Stimulated activated CD8-positive, alpha-beta memory T cell treated with anti-CD3 and anti-CD28 coated beads, Interleukin-7, amount 100 ng/mL, for 24 hours (primary cell): ENCODE measurements around the gene HRNR.

ENCODE experiments used
- DNase-seq: peaks from one replicate; pipeline ENCODE4 v3.0.0-alpha.2; 2020; ENCODE audit warnings: low read depth

HRNR gene

GRCh38 chr1:152188673-152189591 is 35.1 kb downstream of the HRNR start:
- DNase-seq: peak; percentile 64

- no peak for DNase-seq
Measured at GRCh38 chr1:152186556-152187285, 37.3 kb downstream of the HRNR start.

DNA sequence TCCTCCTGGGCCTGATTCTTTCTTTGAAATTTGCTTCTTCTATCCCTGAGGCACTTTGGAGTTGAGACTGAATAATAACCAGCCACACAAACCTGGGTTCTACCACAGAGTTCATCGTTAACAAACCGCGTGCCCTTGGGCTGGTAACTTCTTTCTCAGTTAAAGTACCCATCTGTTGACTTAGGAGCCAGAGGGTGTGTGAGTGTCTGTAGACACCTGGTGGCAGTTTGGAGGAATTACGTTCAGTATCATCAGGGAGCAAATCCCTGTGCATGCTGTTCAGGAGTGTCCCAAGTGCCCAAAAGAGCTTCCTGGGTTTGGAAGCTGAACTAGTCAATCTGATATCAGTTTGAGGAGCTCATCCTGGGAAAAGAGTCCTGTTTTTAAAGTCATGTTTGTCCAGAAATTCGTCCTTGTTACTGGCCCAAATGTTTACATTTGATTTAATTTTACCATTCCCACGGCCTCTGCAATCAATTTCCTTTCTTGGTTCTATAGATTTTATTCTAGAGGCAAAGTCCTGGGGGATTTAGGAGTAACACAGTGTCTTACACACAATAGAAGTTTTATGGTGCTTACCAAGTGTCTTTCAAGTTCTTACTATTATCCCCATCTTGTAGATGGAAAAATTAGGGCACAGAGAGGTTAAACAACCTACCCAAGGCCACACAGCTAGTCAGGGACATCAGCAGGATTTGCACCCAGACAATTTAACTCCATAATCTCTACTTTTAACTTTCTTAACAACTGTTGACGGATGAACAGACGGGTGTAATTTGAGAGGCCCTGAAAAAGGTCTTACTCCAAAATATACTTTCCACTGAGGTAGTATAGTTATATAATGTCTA is 38.2 kb downstream of the HRNR start:
- DNase-seq: no peak

DNA sequence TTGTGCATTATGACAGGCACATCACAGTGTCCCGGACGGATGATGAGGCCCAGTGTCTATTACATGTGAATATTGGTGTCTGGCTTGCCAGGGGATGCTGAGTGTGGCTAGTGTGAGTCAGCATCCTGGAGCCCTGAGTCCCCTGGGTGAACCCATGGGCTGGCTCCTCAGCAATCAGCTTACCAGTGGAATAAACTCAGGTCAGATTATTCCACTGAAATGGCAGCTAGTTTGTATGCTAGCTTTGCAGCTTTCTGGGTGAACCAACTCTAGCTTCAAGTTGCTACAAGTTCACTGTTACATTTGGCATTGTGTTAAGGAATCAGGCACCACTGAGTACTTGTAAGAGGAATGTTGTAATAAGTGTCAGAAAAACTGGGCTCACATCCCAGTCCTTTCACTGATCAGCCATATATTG is 41.0 kb downstream of the HRNR start:
- no peak for DNase-seq

- DNase-seq: no peak
Measured at GRCh38 chr1:152182431-152182830, 41.6 kb downstream of the HRNR start.

DNA sequence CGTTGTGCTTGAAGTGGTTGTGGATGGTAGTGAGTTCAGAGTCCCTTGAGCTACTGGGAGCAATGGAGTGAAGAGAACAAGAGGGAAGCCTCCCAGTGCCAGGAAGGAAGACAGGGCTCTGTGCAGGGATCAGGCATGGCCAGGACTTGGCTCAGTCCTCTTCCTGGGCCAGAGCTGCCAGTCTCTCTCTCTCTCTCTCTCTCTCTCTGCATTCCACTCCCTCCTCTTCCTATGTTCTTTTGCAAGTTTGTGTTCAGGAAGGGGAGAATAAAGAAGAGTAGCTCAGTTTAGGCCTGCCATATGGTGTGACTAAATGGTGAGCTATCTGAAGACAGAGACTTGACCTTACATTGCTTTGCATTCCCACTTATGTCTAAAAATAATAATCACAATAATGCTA is 44.4 kb downstream of the HRNR start:
- DNase-seq: no peak

GRCh38 chr1:152170287-152170905 is 53.6 kb downstream of the HRNR start:
- no peak for DNase-seq

DNA sequence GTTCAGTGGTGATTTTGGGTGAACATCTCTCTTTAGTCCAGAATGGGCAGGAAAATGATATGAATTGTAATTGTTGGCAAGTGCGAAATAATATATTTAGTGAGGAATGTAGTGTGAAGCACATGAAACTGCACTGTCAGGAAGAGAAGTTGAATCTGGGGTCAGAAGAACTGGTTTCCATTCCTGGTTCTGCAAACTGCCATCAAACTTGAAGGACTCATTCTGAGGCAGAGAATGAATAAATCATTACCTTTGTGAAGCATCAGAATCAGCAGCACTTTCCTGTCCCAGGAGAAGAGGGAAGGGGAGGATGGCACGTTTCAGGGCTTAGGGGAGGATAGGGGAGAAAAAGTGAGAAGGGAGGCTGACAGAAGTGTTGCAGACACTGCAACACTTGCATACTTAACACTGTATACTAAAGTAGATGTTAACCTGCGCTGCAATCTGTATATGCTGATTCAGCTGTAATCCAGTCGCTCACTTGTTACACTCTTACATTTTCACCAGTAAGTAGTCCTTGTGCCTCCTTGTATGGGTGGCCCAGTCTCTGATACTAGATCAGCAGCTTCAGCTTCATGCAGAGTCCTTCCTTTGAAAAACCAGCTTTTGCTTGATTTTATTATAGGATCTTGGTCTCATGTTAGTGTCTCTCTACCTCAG is 54.5 kb downstream of the HRNR start:
- DNase-seq: no peak

DNA sequence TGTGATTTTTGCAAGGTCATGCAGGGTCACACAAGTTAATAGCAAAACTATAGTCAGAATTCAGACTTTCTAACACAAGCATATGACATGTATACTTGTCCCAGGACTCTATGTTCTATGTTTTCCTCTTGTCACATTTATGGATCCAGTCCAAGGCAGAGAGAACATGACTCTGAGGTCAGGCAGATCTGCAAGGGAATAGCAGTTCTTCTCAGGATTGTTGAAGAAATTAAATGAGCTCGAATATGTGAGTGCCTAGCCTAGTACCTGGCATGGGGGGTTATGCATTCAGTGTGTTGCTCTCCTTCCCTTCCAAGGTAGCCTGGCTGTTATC is 55.5 kb downstream of the HRNR start:
- no peak for DNase-seq

- DNase-seq: no peak
Measured at GRCh38 chr1:152167835-152168534, 56.0 kb downstream of the HRNR start.

DNA sequence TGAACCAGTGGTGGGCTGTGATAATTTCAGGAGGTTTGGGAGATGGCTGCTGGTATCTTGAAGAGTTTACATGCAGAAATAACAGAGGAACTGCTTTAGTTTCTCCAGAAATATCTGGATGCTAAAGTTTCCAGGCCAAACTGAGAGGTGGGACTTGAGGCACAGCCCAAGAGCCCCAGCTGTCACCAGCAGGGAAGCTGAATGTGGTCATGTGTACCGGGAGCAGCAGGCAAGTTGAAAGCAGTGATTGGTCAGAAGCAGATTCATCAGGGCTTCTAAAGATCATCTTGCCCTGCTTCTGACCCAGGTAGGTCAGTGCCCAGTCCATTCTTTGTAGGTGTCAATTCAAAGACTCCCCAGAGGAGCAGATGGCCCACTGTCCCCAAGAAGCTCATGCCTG is 57.0 kb downstream of the HRNR start:
- no peak for DNase-seq

- no peak for DNase-seq
Measured at GRCh38 chr1:152165286-152166077, 58.5 kb downstream of the HRNR start.

DNA sequence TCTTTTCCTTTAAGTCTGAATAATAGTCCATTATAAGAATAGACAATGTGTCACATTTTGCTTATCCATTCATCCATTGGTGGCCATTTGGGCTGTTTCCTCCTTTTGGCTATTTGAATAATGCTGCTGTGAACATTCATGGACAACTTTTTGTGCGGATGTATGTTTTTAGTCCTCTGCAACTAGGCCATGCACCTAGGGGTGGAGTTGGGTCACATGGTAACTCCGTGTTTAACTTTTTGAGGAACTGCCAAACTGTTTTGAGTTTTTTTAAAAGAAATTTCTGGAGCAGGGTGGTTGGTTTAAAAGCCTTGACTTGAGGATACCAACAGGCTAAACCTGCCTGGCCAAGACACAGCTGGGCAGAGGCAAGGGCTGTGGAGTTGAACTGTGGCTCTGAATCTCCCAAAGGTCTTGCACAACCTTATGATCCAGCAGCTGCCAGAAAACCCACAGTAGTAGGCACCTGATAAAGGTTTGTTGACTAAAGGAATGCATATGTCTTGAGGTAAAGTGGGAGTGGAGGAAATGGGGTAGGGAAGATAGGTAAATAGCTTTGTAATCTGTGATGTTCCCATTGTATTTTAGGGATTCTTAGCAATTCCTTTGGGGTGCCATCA is 59.4 kb downstream of the HRNR start:
- DNase-seq: no peak

DNA sequence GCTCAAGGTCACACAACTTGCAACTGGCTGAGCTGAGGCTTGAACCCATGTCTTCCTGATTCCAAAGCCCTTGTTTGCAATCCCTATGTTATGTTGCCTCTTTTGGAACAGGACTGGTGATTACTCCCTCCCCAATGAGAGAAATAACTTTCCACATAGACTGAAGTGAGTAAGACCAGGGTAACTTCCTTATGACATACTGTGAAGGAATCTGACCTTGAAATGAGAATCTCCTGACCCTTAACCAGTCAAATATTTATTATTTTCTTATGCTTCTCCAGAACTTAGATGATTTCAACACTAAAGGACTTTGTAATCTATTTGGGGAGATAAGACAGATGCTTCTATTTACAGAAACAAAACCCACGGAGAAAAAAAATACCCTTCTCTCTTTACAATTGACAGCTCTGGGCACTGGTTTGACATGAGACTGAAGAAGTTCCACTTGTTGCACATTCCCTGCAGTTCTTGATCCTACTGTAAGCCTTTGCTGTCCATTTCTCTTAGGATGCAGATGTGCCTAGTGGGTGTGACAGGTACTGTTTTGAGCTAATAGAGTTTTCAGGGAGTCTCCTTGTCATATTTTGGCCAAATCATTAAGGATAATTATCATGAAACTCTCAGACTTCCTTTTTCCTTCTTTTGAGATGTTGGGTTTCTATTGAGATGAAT is 61.1 kb downstream of the HRNR start:
- DNase-seq: no peak
